Liver (tissue), 9 donors: ENCODE results near the gene FBXW5. TPM values are rescaled to one million over a fixed set of nuclear protein-coding genes. Genes with fewer than 3 reads are reported as not detected.

Source experiments
- DNase-seq: peaks from one replicate; pipeline ENCODE4 v3.0.0-alpha.2; 2017; ENCODE audit warnings: low spot score
- H3K27ac ChIP-seq, 2 donors: one replicate each; pipeline ENCODE4 v1.7.0; 2013; ENCODE audit warnings: inconsistent platforms in 2 of 2, low read length in 2 of 2, control low read depth in 1 of 2, low read depth in 1 of 2, mild to moderate bottlenecking in 1 of 2
- H3K27me3 ChIP-seq, 4 donors: one replicate each; pipeline versions ENCODE4 v1.6.1 to v1.7.0; 2013; ENCODE audit warnings: low read length in 3 of 4, inconsistent platforms in 1 of 4, mild to moderate bottlenecking in 1 of 4, moderate library complexity in 1 of 4; ENCODE audit not compliant: control insufficient read depth in 4 of 4, insufficient read depth in 4 of 4
- H3K36me3 ChIP-seq, 4 donors: one replicate each; pipeline versions ENCODE4 v1.6.1 to v1.7.0; 2013; ENCODE audit warnings: low read length in 3 of 4, mild to moderate bottlenecking in 3 of 4, low read depth in 1 of 4, moderate library complexity in 1 of 4; ENCODE audit not compliant: control insufficient read depth in 4 of 4, insufficient read depth in 3 of 4
- H3K4me1 ChIP-seq, 4 donors: one replicate each; pipeline versions ENCODE4 v1.6.1 to v1.7.0; 2013; ENCODE audit warnings: low read length in 3 of 4, mild to moderate bottlenecking in 3 of 4, moderate library complexity in 1 of 4; ENCODE audit not compliant: control insufficient read depth in 4 of 4, insufficient read depth in 4 of 4
- H3K4me3 ChIP-seq, 3 donors: one replicate each; pipeline versions ENCODE4 v1.6.1 to v1.7.0; 2013; ENCODE audit warnings: low read length in 3 of 3, control low read depth in 1 of 3, low read depth in 1 of 3, mild to moderate bottlenecking in 1 of 3
- H3K9ac ChIP-seq, 2 donors: one replicate each; pipeline ENCODE4 v1.7.0; 2013; ENCODE audit warnings: low read length in 2 of 2, mild to moderate bottlenecking in 2 of 2, moderate library complexity in 2 of 2, control low read depth in 1 of 2, low read depth in 1 of 2
- H3K9me3 ChIP-seq, 4 donors: one replicate each; pipeline versions ENCODE4 v1.6.1 to v1.7.0; 2013; ENCODE audit warnings: low read length in 3 of 4; ENCODE audit not compliant: control insufficient read depth in 4 of 4
- CTCF ChIP-seq: fragments of 150-350 bp; IDR thresholded peaks from 2 replicates; pipeline ENCODE4 v1.5.1; 2017; ENCODE audit warnings: improper control_type of control experiment, low read depth, low read length; ENCODE audit not compliant: missing input control
- EGR1 ChIP-seq, 2 donors: IDR thresholded peaks; 2 replicates each; pipeline ENCODE4 v1.6.1; 2016 to 2018; ENCODE audit warnings: antibody characterized with exemption in 2 of 2, low read depth in 2 of 2
- FOXA1 ChIP-seq: IDR thresholded peaks from 2 replicates; pipeline ENCODE4 v1.6.1; 2016; ENCODE audit warnings: antibody characterized with exemption
- HNF4A ChIP-seq, 2 donors: conservative IDR thresholded peaks; 2 replicates each; pipeline ENCODE4 v1.6.1; 2016; ENCODE audit warnings: antibody characterized with exemption in 2 of 2, mild to moderate bottlenecking in 2 of 2
- HNF4G ChIP-seq: IDR thresholded peaks from 2 replicates; pipeline ENCODE4 v1.6.1; 2016; ENCODE audit warnings: antibody characterized with exemption
- MAX ChIP-seq: IDR thresholded peaks from 2 replicates; pipeline ENCODE4 v1.6.1; 2016; ENCODE audit warnings: antibody characterized with exemption
- RAD21 ChIP-seq, 2 donors: IDR thresholded peaks; 2 replicates each; pipeline ENCODE4 v1.6.1; 2016; ENCODE audit warnings: antibody characterized with exemption in 2 of 2, mild to moderate bottlenecking in 2 of 2
- REST ChIP-seq: IDR thresholded peaks from 2 replicates; pipeline ENCODE4 v1.6.1; 2016; ENCODE audit warnings: antibody characterized with exemption, mild to moderate bottlenecking
- RXRA ChIP-seq, 2 donors: IDR thresholded peaks; 2 replicates each; pipeline ENCODE4 v1.6.1; 2017 to 2018; ENCODE audit warnings: antibody characterized with exemption in 2 of 2, mild to moderate bottlenecking in 1 of 2
- SP1 ChIP-seq: IDR thresholded peaks from 2 replicates; pipeline ENCODE4 v1.6.1; 2018; ENCODE audit warnings: antibody characterized with exemption, mild to moderate bottlenecking
- TAF1 ChIP-seq: conservative IDR thresholded peaks from 2 replicates; pipeline ENCODE4 v1.6.1; 2016; ENCODE audit warnings: antibody characterized with exemption, mild to moderate bottlenecking
- YY1 ChIP-seq: IDR thresholded peaks from 2 replicates; pipeline ENCODE4 v1.6.1; 2016; ENCODE audit warnings: antibody characterized with exemption, mild to moderate bottlenecking
- ZBTB33 ChIP-seq: IDR thresholded peaks from 2 replicates; pipeline ENCODE4 v1.6.1; 2016; ENCODE audit warnings: antibody characterized with exemption
- WGBS: extraction: QIAGEN DNeasy Blood & Tissue Kit; methylation state at CpG from one replicate; pipeline ENCODE4 v1.1.7; 2013; 5-methylcytosine and 5-hydroxymethylcytosine counted together
- polyA plus RNA-seq, 2 donors: library from polyadenylated mRNA; stranded (reverse) in 1 of 2; unstranded in 1 of 2; fragments of 200-250 nt in 1 of 2; fragments of >200 nt in 1 of 2; fragmentation: Nextera tagmentation in 1 of 2; extraction: Ambion mirVana in 1 of 2; gene quantifications; one replicate each; pipeline versions ENCODE4 v1.2.1 to v1.2.3, GENCODE V29; 2013 to 2015
- total RNA-seq, 2 donors: library from RNA; depleted of rRNA; stranded (reverse); fragments of >200 nt; gene quantifications; one replicate each; pipeline ENCODE4 v1.2.3, GENCODE V29; 2014
- donor health status: healthy.
- donor health status: healthy.
- donor health status: healthy.
- donor health status: healthy.
- donor health status: healthy.

The FBXW5 gene
- total and polyA plus RNA-seq, 4 donors, result 64.0 to 163 (median 109) TPM

DNA sequence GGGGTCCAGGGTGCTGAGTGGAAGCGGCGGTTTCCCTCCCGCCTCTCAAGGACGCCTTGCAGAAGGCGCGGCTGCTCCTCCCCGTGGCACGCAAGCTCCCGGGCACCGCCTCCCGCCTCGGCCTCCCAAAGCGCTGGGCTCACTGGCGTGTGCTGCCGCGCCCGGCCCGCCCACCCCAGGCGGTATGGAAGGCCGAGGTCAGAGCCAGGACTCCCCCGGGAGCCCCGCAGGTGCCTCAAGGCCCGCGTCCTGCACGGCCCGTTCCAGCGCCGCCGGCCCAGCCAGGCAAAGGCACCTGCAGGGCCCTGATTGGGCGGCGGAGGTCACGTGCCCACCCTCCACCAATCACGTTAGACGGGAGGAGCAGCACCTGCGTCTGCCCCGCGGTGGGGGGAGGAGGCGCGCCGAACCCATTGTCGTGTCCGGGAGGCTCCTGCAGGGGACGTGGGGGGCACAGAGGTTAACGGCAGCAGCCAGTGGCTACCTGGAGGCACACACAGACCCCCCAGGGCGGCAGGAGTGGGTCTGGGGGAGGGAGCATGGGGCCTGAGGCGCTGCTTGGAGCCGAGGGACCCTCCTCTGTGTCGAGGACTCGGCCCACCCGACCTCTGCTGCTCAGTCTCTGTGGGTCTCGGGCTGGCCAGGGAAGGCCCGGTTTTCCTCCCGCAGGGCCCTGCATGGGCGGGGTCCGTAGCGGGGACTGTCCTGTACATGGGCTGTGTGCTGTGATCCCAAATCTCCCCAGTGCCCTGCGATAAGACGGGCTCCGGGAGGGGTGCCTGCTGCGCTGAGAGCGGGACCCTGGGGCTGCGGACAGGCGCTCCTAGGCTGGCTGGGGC, 5.5 kb upstream of the FBXW5 start:
- H3K4me3 ChIP-seq, result peak overlapping the region; percentile 19 to 68 (median 58)
- WGBS, result 1% methylated on average over 63 of the region's 63 CpGs
- H3K9me3 ChIP-seq, result no peaks in the 10 kb centered on the region
- H3K4me1 ChIP-seq, result peaks cover 10 to 37% (median 24%) of the 10 kb centered on the region in 4 donors
- H3K36me3 ChIP-seq, result no peaks in the 10 kb centered on the region
- TF ChIP-seq TAF1 (no peak), MAX (no peak), CTCF (peak; percentile 19), RAD21 (IDR thresholded peaks at IDR 0.05) (peak in 1 of 2 donors; percentile 35), FOXA1 (no peak), SP1 (peak; percentile 91), RXRA (IDR thresholded peaks at IDR 0.05) (peak in 1 of 2 donors; percentile 6), EGR1 (IDR thresholded peaks at IDR 0.05; ENCODE audit: low read depth in 2 of 2) (peak in 1 of 2 donors; percentile 43), REST (peak; percentile 89), YY1 (peak; percentile 73)
- DNase-seq, result peak; percentile 98
- peak overlapping the region; percentile 30 to 57 for H3K9ac ChIP-seq
- peak overlapping the region; percentile 81 to 95 for H3K27ac ChIP-seq
- H3K27me3 ChIP-seq, result no peaks in the 10 kb centered on the region

GRCh38 chr9:136949239-136949816, 4.8 kb upstream of the FBXW5 start:
- peak overlapping the region; percentile 67 to 95 for H3K27ac ChIP-seq
- 6% methylated on average over 22 of the region's 22 CpGs for WGBS
- TF ChIP-seq HNF4G (peak; percentile 0), ZBTB33 (no peak), SP1 (peak; percentile 18), RXRA (IDR thresholded peaks at IDR 0.05) (peak in 1 of 2 donors; percentile 3), HNF4A (conservative IDR thresholded peaks at IDR 0.05) (peak; percentile 63 to 80)
- no peaks in the 10 kb centered on the region for H3K9me3 ChIP-seq
- H3K9ac ChIP-seq, result peak overlapping the region in 1 of 2 donors; percentile 60
- peaks cover 10 to 37% (median 24%) of the 10 kb centered on the region in 4 donors for H3K4me1 ChIP-seq
- peak overlapping the region; percentile 19 to 61 (median 58) for H3K4me3 ChIP-seq
- H3K27me3 ChIP-seq, result no peaks in the 10 kb centered on the region
- DNase-seq, result peak; percentile 47
- H3K36me3 ChIP-seq, result no peaks in the 10 kb centered on the region
